Measurements from ENCODE around the gene STARD9.

Gene STARD9

GRCh38 chr15:42725331-42725903 lies 150.0 kb downstream of the STARD9 start:
- DNase-seq (ENCODE audit: insufficient read length, low spot score) (no peak), FAIRE-seq (no peak)

- DNase-seq (ENCODE audit: insufficient read length, low spot score), result no peak
- FAIRE-seq, result no peak
These were observed 150.7 kb downstream of the STARD9 start for GRCh38 chr15:42726114-42726513.

- DNase-seq (ENCODE audit: insufficient read length, low spot score) (no peak), FAIRE-seq (no peak)
These were observed 152.5 kb downstream of the STARD9 start for GRCh38 chr15:42727750-42728381.

GRCh38 chr15:42728560-42728959 lies 153.2 kb downstream of the STARD9 start:
- FAIRE-seq (no peak), DNase-seq (ENCODE audit: insufficient read length, low spot score) (no peak)

- no peak for DNase-seq (ENCODE audit: insufficient read length, low spot score)
These were observed 153.6 kb downstream of the STARD9 start for GRCh38 chr15:42728972-42729371.

GRCh38 chr15:42729409-42729808 lies 154.0 kb downstream of the STARD9 start:
- FAIRE-seq, result no peak

More at GRCh38 chr15:42728972-42729371, 153.6 kb downstream of the STARD9 start:
- FAIRE-seq, result no peak

GRCh38 chr15:42730135-42730534 lies 154.7 kb downstream of the STARD9 start:
- DNase-seq (ENCODE audit: insufficient read length, low spot score) (no peak), FAIRE-seq (no peak)

More at GRCh38 chr15:42729409-42729808, 154.0 kb downstream of the STARD9 start:
- no peak for DNase-seq (ENCODE audit: insufficient read length, low spot score)

- FAIRE-seq, result no peak
- no peak for DNase-seq (ENCODE audit: insufficient read length, low spot score)
These were observed 155.1 kb downstream of the STARD9 start for GRCh38 chr15:42730536-42730935.

GRCh38 chr15:42731461-42731860 lies 156.1 kb downstream of the STARD9 start:
- DNase-seq (ENCODE audit: insufficient read length, low spot score) (no peak), FAIRE-seq (no peak)

- no peak for DNase-seq (ENCODE audit: insufficient read length, low spot score)
- no peak for FAIRE-seq
These were observed 156.9 kb downstream of the STARD9 start for GRCh38 chr15:42732095-42732827.

- FAIRE-seq, result no peak
These were observed 157.6 kb downstream of the STARD9 start for GRCh38 chr15:42733027-42733426.

GRCh38 chr15:42734076-42734672 lies 158.8 kb downstream of the STARD9 start:
- no peak for DNase-seq (ENCODE audit: insufficient read length, low spot score)
- no peak for FAIRE-seq

More at GRCh38 chr15:42733027-42733426, 157.6 kb downstream of the STARD9 start:
- DNase-seq (ENCODE audit: insufficient read length, low spot score), result no peak

GRCh38 chr15:42735382-42736165 lies 160.2 kb downstream of the STARD9 start:
- DNase-seq (ENCODE audit: insufficient read length, low spot score) (no peak), FAIRE-seq (no peak)

- FAIRE-seq (peak; percentile 60), DNase-seq (ENCODE audit: insufficient read length, low spot score) (peak; percentile 40)
These were observed 160.9 kb downstream of the STARD9 start for GRCh38 chr15:42736178-42736792.

- DNase-seq (ENCODE audit: insufficient read length, low spot score), result peak; percentile 98
- FAIRE-seq, result peak; percentile 71
These were observed 161.6 kb downstream of the STARD9 start, which contains the start of gene CDAN1 for GRCh38 chr15:42736793-42737528. Gene CDAN1, minus strand, starts transcription at chr15:42737128. Its CDS starts 26 bp downstream, at chr15:42737102.

GRCh38 chr15:42737529-42738328 lies 162.3 kb downstream of the STARD9 start:
- FAIRE-seq (no peak), DNase-seq (ENCODE audit: insufficient read length, low spot score) (no peak)

- FAIRE-seq, result no peak
These were observed 166.3 kb downstream of the STARD9 start for GRCh38 chr15:42741710-42742109.

GRCh38 chr15:42742149-42742548 lies 166.7 kb downstream of the STARD9 start:
- no peak for DNase-seq (ENCODE audit: insufficient read length, low spot score)
- FAIRE-seq, result no peak

More at GRCh38 chr15:42741710-42742109, 166.3 kb downstream of the STARD9 start:
- DNase-seq (ENCODE audit: insufficient read length, low spot score), result no peak

Data from GM19239 (cell line).